NCI-H1694 (cell line): ENCODE measurements around the gene DUSP22.
"Not testable (repeated sequence)": the region's sequence is repeated elsewhere in the genome, so short reads cannot be mapped to it uniquely, and the experiment has no call there.

Experiments used
- DNase-seq: peaks from one replicate; lab custom pipeline; 2025; lab: John Stamatoyannopoulos, UW

DUSP22 gene

GRCh38 chr6:365835-366234 lies 73.5 kb downstream of the DUSP22 start:
- DNase-seq: no peak

DNA sequence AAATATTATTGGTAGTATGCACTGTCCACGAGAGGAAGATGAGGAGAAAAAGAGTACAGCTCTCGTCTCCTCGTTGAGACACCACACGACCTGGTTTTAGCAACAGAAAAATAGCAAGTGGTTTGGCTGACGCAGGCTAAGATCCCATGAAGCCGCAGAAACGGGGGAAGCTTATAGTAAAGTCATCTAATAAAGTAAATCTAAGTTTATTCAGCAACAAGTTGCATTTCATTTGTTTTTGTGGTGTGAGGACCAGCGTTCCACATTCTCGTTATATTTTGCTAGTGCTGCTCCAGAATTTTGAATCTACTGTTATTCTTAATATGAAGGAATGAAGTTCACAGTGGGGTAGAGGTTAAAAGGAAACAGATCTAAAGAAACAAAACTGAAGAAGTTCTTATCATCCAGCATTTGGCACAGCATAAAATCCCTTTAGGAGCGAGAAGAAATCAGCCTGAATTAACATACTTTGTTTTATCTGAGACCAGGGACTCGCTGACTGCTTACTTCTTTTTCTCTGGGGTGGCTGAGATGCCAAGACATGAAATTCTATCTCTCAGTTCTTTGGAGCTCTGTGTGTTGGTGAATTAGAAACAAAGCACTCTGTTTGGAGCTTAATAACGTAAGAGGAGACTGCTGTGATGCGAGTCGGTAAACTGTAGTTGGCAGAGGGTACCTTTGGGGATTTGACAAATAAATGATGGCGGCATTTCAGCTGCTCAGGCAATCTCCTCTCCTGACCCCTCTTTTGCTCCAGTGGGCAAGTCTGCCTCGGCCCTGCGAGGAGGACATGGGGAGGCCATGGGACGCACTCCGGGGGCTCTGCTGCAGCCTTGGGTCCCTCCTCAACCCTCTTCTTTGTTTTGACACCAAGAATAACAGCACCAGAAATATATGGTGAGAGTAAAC lies 74.4 kb downstream of the DUSP22 start:
- DNase-seq: no peak

- no peak for DNase-seq
Measured at GRCh38 chr6:367298-367794, 75.1 kb downstream of the DUSP22 start.

DNA sequence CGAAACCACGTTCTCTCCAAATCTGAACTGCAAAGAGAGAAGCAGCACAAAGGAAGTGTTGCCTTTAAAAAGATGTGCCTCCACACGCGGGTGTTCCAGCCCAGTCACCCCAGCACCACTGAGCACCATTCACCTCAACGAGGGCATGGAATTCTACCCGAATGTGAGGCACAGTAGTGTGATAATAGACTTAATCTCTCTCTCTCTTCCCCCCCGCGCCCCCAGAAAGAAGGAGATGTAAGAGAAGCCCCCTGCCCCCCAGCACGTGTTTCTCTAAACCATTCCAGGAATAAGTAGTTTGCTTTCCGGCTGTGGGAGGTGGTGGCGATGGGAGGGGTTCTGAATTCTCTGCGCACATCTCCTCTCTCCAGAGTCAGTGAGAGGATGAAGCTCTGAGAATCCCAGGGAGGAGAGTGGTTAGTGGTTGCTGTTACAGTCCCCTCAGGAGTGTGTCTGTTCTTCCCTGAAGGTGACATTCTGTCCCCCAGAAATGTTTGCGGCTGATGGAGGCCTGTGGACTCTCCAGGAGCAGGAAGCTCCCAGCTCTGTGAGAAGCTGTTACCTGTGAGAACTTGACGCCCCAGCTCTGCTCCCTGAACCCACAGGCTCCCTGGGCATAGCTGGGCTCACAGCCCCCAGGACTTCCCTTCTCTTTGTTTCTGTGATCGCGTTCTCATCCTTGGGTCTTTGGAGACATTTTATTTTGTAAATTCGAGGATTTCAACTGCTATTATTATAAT lies 75.8 kb downstream of the DUSP22 start:
- DNase-seq: no peak

GRCh38 chr6:369559-370431 lies 77.5 kb downstream of the DUSP22 start:
- DNase-seq: no peak

DNA sequence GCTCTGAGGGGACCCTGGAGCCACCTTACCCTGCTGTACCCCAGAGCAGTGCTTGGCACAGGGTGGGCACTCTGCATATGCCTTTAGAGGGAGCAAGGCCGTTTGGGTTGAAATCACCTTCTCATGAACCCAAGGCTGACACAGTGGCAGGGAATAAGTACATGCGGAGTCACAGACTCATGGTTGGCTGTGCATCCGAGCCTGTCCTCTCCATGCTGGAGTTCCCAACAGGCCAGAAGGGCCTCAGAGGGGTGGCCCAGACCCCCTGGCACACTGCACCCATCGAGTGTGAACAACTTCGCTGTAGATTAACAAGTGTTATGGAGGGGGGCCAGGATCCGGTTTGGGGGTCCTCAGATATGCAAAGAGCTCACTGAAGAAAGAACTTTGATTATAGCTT lies 78.3 kb downstream of the DUSP22 start:
- DNase-seq: no peak

DNA sequence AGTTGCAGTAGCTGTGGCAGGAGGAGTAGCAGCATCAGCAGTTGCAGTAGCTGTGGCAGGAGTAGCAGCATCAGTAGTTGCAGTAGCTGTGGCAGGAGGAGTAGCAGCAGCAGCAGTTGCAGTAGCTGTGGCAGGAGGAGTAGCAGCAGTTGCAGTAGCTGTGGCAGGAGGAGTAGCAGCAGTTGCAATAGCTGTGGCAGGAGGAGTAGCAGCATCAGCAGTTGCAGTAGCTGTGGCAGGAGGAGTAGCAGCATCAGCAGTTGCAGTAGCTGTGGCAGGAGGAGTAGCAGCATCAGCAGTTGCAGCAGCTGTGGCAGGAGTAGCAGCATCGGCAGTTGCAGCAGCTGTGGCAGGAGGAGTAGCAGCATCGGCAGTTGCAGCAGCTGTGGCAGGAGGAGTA lies 79.6 kb downstream of the DUSP22 start:
- not testable (repeated sequence) for DNase-seq

DNA sequence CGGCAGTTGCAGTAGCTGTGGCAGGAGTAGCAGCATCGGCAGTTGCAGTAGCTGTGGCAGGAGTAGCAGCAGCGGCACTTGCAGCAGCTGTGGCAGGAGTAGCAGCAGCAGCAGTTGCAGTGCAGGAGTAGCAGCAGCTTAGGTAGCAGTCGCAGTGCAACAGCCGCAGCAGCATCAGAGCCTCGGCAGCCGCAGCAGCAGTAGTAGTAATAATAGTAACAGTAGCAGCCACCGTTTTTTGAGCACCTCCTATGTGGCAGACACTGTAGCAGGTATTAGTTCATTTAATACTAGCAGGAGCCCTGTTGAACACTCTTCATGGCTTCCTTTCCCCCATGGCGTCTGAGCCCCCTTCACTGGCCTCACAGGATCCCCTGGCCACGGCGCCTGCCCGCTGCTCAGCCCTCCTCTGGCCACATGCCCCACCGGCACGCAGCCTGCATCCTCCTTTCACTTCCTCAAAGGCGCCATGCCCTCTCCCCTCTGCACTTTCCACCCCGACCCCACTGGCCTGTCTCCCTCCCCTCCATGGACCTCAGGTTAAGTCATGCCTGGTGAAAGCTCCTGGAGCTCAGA lies 80.1 kb downstream of the DUSP22 start:
- DNase-seq: no peak

GRCh38 chr6:373031-373430 lies 80.7 kb downstream of the DUSP22 start:
- DNase-seq: no peak

DNA sequence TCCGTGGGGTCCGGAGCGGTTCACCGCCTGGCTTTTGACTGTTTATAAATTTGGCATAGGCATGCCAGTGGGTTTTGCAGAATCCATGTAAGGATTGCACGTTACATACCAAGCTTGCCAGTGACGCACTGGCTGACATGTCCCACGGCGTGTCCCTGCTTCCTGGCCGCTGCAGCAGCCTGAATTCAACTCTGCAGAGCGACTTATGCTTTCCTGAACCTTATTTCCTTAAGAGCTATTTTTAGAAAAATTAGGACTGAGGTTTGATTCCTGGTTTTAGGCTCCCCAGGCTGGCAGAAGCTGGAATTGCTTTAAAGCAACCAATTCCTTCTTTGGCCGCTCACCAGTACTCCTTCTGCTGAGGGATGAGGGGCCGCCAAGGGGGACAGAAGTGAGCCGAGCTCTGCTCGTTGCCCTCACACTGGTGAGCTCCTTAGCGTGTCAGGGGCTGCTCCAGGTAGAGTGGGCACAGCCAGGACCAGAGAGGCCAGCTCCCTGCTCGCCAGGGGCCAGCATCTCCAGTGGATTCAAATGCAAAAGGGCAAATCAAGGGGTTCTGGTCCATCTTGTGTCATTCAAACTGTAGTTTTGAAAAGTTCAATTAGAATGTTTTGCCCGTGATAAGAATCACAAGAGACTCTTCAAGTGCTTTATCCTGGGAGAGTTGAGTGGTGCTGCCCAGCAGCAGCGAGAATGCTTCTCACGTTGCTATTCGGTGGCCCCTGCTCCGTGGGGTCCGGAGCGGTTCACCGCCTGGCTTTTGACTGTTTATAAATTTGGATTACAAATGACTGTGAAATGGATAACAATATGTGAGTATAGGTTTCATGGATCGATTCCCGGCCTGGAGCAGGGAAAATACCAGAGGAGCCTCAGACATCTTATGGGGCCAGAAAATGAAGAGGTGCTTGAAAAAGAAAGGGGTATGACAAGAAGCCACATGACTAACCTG lies 81.8 kb downstream of the DUSP22 start:
- no peak for DNase-seq

- DNase-seq: no peak
Measured at GRCh38 chr6:374956-375355, 82.7 kb downstream of the DUSP22 start.

GRCh38 chr6:376827-377640 lies 84.7 kb downstream of the DUSP22 start:
- DNase-seq: no peak

DNA sequence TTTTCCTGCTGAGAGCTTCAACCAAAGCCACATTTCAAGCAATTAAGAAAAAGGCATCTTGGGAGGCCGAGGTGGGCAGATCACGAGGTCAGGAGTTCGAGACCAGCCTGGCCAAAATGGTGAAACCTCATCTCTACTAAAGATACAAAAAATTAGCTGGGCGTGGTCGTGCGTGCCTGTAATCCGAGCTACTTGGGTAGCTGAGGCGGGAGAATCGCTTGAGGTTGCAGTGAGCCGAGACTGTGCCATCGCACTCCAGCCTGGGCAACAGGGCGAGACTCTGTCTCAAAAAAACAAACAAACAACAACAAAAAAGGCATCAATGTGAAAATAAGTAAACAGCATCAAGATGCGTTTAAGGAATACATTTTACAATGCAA lies 85.3 kb downstream of the DUSP22 start:
- not testable (repeated sequence) for DNase-seq

GRCh38 chr6:378090-378957 lies 86.0 kb downstream of the DUSP22 start:
- DNase-seq: no peak

- no peak for DNase-seq
Measured at GRCh38 chr6:378958-379409, 86.7 kb downstream of the DUSP22 start.

GRCh38 chr6:379410-380181 lies 87.3 kb downstream of the DUSP22 start:
- no peak for DNase-seq

- no peak for DNase-seq
Measured at GRCh38 chr6:380234-381218, 88.2 kb downstream of the DUSP22 start.
